Liver (tissue), 9 donors: ENCODE results near the gene CRY1. TPM values are rescaled to one million over a fixed set of nuclear protein-coding genes. Genes with fewer than 3 reads are reported as not detected.

Experiments used
- DNase-seq: peaks from one replicate; pipeline ENCODE4 v3.0.0-alpha.2; 2017; ENCODE audit warnings: low spot score
- H3K27ac ChIP-seq, 2 donors: one replicate each; pipeline ENCODE4 v1.7.0; 2013; ENCODE audit warnings: inconsistent platforms in 2 of 2, low read length in 2 of 2, control low read depth in 1 of 2, low read depth in 1 of 2, mild to moderate bottlenecking in 1 of 2
- H3K27me3 ChIP-seq, 4 donors: one replicate each; pipeline versions ENCODE4 v1.6.1 to v1.7.0; 2013; ENCODE audit warnings: low read length in 3 of 4, inconsistent platforms in 1 of 4, mild to moderate bottlenecking in 1 of 4, moderate library complexity in 1 of 4; ENCODE audit not compliant: control insufficient read depth in 4 of 4, insufficient read depth in 4 of 4
- H3K36me3 ChIP-seq, 4 donors: one replicate each; pipeline versions ENCODE4 v1.6.1 to v1.7.0; 2013; ENCODE audit warnings: low read length in 3 of 4, mild to moderate bottlenecking in 3 of 4, low read depth in 1 of 4, moderate library complexity in 1 of 4; ENCODE audit not compliant: control insufficient read depth in 4 of 4, insufficient read depth in 3 of 4
- H3K4me1 ChIP-seq, 4 donors: one replicate each; pipeline versions ENCODE4 v1.6.1 to v1.7.0; 2013; ENCODE audit warnings: low read length in 3 of 4, mild to moderate bottlenecking in 3 of 4, moderate library complexity in 1 of 4; ENCODE audit not compliant: control insufficient read depth in 4 of 4, insufficient read depth in 4 of 4
- H3K4me3 ChIP-seq, 3 donors: one replicate each; pipeline versions ENCODE4 v1.6.1 to v1.7.0; 2013; ENCODE audit warnings: low read length in 3 of 3, control low read depth in 1 of 3, low read depth in 1 of 3, mild to moderate bottlenecking in 1 of 3
- H3K9ac ChIP-seq, 2 donors: one replicate each; pipeline ENCODE4 v1.7.0; 2013; ENCODE audit warnings: low read length in 2 of 2, mild to moderate bottlenecking in 2 of 2, moderate library complexity in 2 of 2, control low read depth in 1 of 2, low read depth in 1 of 2
- H3K9me3 ChIP-seq, 4 donors: one replicate each; pipeline versions ENCODE4 v1.6.1 to v1.7.0; 2013; ENCODE audit warnings: low read length in 3 of 4; ENCODE audit not compliant: control insufficient read depth in 4 of 4
- ATF3 ChIP-seq: IDR thresholded peaks from 2 replicates; pipeline ENCODE4 v1.6.1; 2016; ENCODE audit warnings: antibody characterized with exemption
- CTCF ChIP-seq: fragments of 150-350 bp; IDR thresholded peaks from 2 replicates; pipeline ENCODE4 v1.5.1; 2017; ENCODE audit warnings: improper control_type of control experiment, low read depth, low read length; ENCODE audit not compliant: missing input control
- EGR1 ChIP-seq, 2 donors: IDR thresholded peaks; 2 replicates each; pipeline ENCODE4 v1.6.1; 2016 to 2018; ENCODE audit warnings: antibody characterized with exemption in 2 of 2, low read depth in 2 of 2
- FOXA1 ChIP-seq: IDR thresholded peaks from 2 replicates; pipeline ENCODE4 v1.6.1; 2016; ENCODE audit warnings: antibody characterized with exemption
- FOXA2 ChIP-seq: IDR thresholded peaks from 2 replicates; pipeline ENCODE4 v1.6.1; 2016; ENCODE audit warnings: antibody characterized with exemption
- GABPA ChIP-seq, 2 donors: IDR thresholded peaks in 1 of 2; conservative IDR thresholded peaks in 1 of 2; 2 replicates each; pipeline ENCODE4 v1.6.1; 2016; ENCODE audit warnings: antibody characterized with exemption in 2 of 2, mild to moderate bottlenecking in 1 of 2, moderate library complexity in 1 of 2
- HNF4A ChIP-seq, 2 donors: conservative IDR thresholded peaks; 2 replicates each; pipeline ENCODE4 v1.6.1; 2016; ENCODE audit warnings: antibody characterized with exemption in 2 of 2, mild to moderate bottlenecking in 2 of 2
- HNF4G ChIP-seq: IDR thresholded peaks from 2 replicates; pipeline ENCODE4 v1.6.1; 2016; ENCODE audit warnings: antibody characterized with exemption
- JUND ChIP-seq, 2 donors: IDR thresholded peaks; 2 replicates each; pipeline ENCODE4 v1.6.1; 2016; ENCODE audit warnings: antibody characterized with exemption in 2 of 2
- MAX ChIP-seq: IDR thresholded peaks from 2 replicates; pipeline ENCODE4 v1.6.1; 2016; ENCODE audit warnings: antibody characterized with exemption
- NR2F2 ChIP-seq: IDR thresholded peaks from 2 replicates; pipeline ENCODE4 v1.6.1; 2016; ENCODE audit warnings: antibody characterized with exemption
- RAD21 ChIP-seq, 2 donors: IDR thresholded peaks; 2 replicates each; pipeline ENCODE4 v1.6.1; 2016; ENCODE audit warnings: antibody characterized with exemption in 2 of 2, mild to moderate bottlenecking in 2 of 2
- REST ChIP-seq: IDR thresholded peaks from 2 replicates; pipeline ENCODE4 v1.6.1; 2016; ENCODE audit warnings: antibody characterized with exemption, mild to moderate bottlenecking
- SP1 ChIP-seq: IDR thresholded peaks from 2 replicates; pipeline ENCODE4 v1.6.1; 2018; ENCODE audit warnings: antibody characterized with exemption, mild to moderate bottlenecking
- TAF1 ChIP-seq: conservative IDR thresholded peaks from 2 replicates; pipeline ENCODE4 v1.6.1; 2016; ENCODE audit warnings: antibody characterized with exemption, mild to moderate bottlenecking
- YY1 ChIP-seq: IDR thresholded peaks from 2 replicates; pipeline ENCODE4 v1.6.1; 2016; ENCODE audit warnings: antibody characterized with exemption, mild to moderate bottlenecking
- ZBTB33 ChIP-seq: IDR thresholded peaks from 2 replicates; pipeline ENCODE4 v1.6.1; 2016; ENCODE audit warnings: antibody characterized with exemption
- WGBS: extraction: QIAGEN DNeasy Blood & Tissue Kit; methylation state at CpG from one replicate; pipeline ENCODE4 v1.1.7; 2013; 5-methylcytosine and 5-hydroxymethylcytosine counted together
- polyA plus RNA-seq, 2 donors: library from polyadenylated mRNA; stranded (reverse) in 1 of 2; unstranded in 1 of 2; fragments of 200-250 nt in 1 of 2; fragments of >200 nt in 1 of 2; fragmentation: Nextera tagmentation in 1 of 2; extraction: Ambion mirVana in 1 of 2; gene quantifications; one replicate each; pipeline versions ENCODE4 v1.2.1 to v1.2.3, GENCODE V29; 2013 to 2015
- total RNA-seq, 2 donors: library from RNA; depleted of rRNA; stranded (reverse); fragments of >200 nt; gene quantifications; one replicate each; pipeline ENCODE4 v1.2.3, GENCODE V29; 2014
- donor health status: healthy.
- donor health status: healthy.
- donor health status: healthy.
- donor health status: healthy.
- donor health status: healthy.

The CRY1 gene
- total and polyA plus RNA-seq, 4 donors = 5.7 to 16.6 (median 10.1) TPM

- peaks cover 0 to 16% (median 11%) of the 10 kb centered on the region in 4 donors for H3K36me3 ChIP-seq
- no peak for DNase-seq
- H3K4me1 ChIP-seq = no peaks in the 10 kb centered on the region
- 93% methylated on average over 6 of the region's 6 CpGs for WGBS
- no peak for TF ChIP-seq NR2F2
- TF ChIP-seq RAD21 (IDR thresholded peaks at IDR 0.05) = no peak
- no peak for TF ChIP-seq FOXA2
- TF ChIP-seq YY1 = no peak
- TF ChIP-seq ZBTB33 = no peak
- TF ChIP-seq EGR1 (IDR thresholded peaks at IDR 0.05; ENCODE audit: low read depth in 2 of 2) = no peak
- no peak for TF ChIP-seq HNF4G
- TF ChIP-seq GABPA (IDR thresholded peaks at IDR 0.05 in 1 of 2, conservative IDR thresholded peaks at IDR 0.05 in 1 of 2) = no peak
- TF ChIP-seq SP1 = no peak
- TF ChIP-seq CTCF = no peak
- TF ChIP-seq REST = no peak
- TF ChIP-seq MAX = no peak
- TF ChIP-seq HNF4A (conservative IDR thresholded peaks at IDR 0.05) = no peak
- TF ChIP-seq FOXA1 = no peak
- no peak for TF ChIP-seq ATF3
- no peak for TF ChIP-seq TAF1
- no peaks in the 10 kb centered on the region for H3K9me3 ChIP-seq
- no peak overlapping the region for H3K9ac ChIP-seq
- H3K27me3 ChIP-seq = no peaks in the 10 kb centered on the region
- H3K4me3 ChIP-seq = no peak overlapping the region
- H3K27ac ChIP-seq = no peak overlapping the region
Measured at GRCh38 chr12:106999446-106999845, 93.9 kb downstream of the CRY1 start.

GRCh38 chr12:106997916-106998315 lies 95.4 kb downstream of the CRY1 start:
- H3K27me3 ChIP-seq = no peaks in the 10 kb centered on the region
- H3K9ac ChIP-seq = no peak overlapping the region
- no peaks in the 10 kb centered on the region for H3K9me3 ChIP-seq
- H3K36me3 ChIP-seq = peaks cover 0 to 16% (median 12%) of the 10 kb centered on the region in 4 donors
- 98% methylated on average over 1 of the region's 1 CpG for WGBS
- no peak overlapping the region for H3K27ac ChIP-seq
- H3K4me3 ChIP-seq = no peak overlapping the region
- H3K4me1 ChIP-seq = no peaks in the 10 kb centered on the region
- no peak for DNase-seq
- TF ChIP-seq REST (no peak), NR2F2 (no peak), JUND (IDR thresholded peaks at IDR 0.05) (no peak), EGR1 (IDR thresholded peaks at IDR 0.05; ENCODE audit: low read depth in 2 of 2) (no peak), CTCF (no peak), ATF3 (no peak), TAF1 (no peak), GABPA (IDR thresholded peaks at IDR 0.05 in 1 of 2, conservative IDR thresholded peaks at IDR 0.05 in 1 of 2) (no peak), FOXA2 (no peak), SP1 (no peak), FOXA1 (no peak), HNF4G (no peak), RAD21 (IDR thresholded peaks at IDR 0.05) (no peak), YY1 (no peak)
